ENCODE data around the gene NR3C2.

DNA sequence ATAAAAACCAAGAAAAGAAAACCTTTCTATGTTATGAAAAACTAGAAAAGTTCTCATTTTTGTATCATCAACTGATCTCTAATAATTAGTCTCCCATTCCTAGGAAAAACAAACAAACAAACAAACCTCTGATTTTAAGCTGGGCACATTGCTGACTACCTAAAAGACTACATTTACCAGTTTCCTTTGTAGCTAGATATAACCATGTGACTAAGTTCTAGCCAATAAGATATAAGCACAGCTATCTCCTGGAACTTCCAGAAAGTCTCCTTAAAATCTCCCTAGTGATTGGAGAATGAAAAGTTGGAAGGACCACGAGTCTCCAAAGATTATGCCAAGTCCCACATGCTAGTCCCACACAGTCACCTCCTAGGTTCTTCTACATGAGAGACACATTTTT lies 108.9 kb downstream of the NR3C2 start:
- TF ChIP-seq, protein P1, sequence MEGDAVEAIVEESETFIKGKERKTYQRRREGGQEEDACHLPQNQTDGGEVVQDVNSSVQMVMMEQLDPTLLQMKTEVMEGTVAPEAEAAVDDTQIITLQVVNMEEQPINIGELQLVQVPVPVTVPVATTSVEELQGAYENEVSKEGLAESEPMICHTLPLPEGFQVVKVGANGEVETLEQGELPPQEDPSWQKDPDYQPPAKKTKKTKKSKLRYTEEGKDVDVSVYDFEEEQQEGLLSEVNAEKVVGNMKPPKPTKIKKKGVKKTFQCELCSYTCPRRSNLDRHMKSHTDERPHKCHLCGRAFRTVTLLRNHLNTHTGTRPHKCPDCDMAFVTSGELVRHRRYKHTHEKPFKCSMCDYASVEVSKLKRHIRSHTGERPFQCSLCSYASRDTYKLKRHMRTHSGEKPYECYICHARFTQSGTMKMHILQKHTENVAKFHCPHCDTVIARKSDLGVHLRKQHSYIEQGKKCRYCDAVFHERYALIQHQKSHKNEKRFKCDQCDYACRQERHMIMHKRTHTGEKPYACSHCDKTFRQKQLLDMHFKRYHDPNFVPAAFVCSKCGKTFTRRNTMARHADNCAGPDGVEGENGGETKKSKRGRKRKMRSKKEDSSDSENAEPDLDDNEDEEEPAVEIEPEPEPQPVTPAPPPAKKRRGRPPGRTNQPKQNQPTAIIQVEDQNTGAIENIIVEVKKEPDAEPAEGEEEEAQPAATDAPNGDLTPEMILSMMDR (IDR thresholded peaks at IDR 0.05; ENCODE audit: poor library complexity, severe bottlenecking): no peak
- TF ChIP-seq EP300 (conservative IDR thresholded peaks at IDR 0.05; ENCODE audit: poor library complexity, severe bottlenecking) (no peak), EZH2 (IDR thresholded peaks at IDR 0.05; ENCODE audit: borderline replicate concordance, insufficient read depth, low read length, poor library complexity, severe bottlenecking) (no peak), POLR2AphosphoS5 (IDR thresholded peaks at IDR 0.05) (no peak), MXI1 (conservative IDR thresholded peaks at IDR 0.05; ENCODE audit: poor library complexity, severe bottlenecking) (no peak), RAD21 (conservative IDR thresholded peaks at IDR 0.05) (no peak)

Measured in neural cell (in vitro differentiated cells).